Mesodermal cell (in vitro differentiated cells): ENCODE results near the gene NECTIN2.
"Not testable (repeated sequence)": the region's sequence is repeated elsewhere in the genome, so short reads cannot be mapped to it uniquely, and the experiment has no call there.

Experiments
- H3K27ac ChIP-seq: 2 replicates; pipeline ENCODE4 v1.7.0; 2013; ENCODE audit warnings: mild to moderate bottlenecking, low read depth, low read length, moderate library complexity; ENCODE audit not compliant: severe bottlenecking
- H3K36me3 ChIP-seq: 2 replicates; pipeline ENCODE4 v1.7.1; 2013; ENCODE audit warnings: mild to moderate bottlenecking, low read length, moderate library complexity; ENCODE audit not compliant: control insufficient read depth, insufficient read depth
- H3K4me1 ChIP-seq: one replicate; pipeline ENCODE4 v1.7.1; 2013; ENCODE audit warnings: mild to moderate bottlenecking, low read length; ENCODE audit not compliant: insufficient read depth, control insufficient read depth, poor library complexity, severe bottlenecking
- H3K4me3 ChIP-seq: 2 replicates; pipeline ENCODE4 v1.7.0; 2013; ENCODE audit warnings: low read length, control low read depth, mild to moderate bottlenecking; ENCODE audit not compliant: insufficient read depth, poor library complexity, severe bottlenecking; ENCODE audit errors: extremely low read depth
- H3K9me3 ChIP-seq: 2 replicates; pipeline ENCODE4 v1.7.1; 2013; ENCODE audit warnings: mild to moderate bottlenecking, low read length, moderate library complexity; ENCODE audit not compliant: control insufficient read depth
- WGBS, 2 experiments: methylation state at CpG; one replicate each; pipeline ENCODE4 v1.1.5; 2013; ENCODE audit warnings: missing lambda C conversion rate in 2 of 2; ENCODE audit not compliant: insufficient coverage in 2 of 2; 5-methylcytosine and 5-hydroxymethylcytosine counted together

NECTIN2 gene

DNA sequence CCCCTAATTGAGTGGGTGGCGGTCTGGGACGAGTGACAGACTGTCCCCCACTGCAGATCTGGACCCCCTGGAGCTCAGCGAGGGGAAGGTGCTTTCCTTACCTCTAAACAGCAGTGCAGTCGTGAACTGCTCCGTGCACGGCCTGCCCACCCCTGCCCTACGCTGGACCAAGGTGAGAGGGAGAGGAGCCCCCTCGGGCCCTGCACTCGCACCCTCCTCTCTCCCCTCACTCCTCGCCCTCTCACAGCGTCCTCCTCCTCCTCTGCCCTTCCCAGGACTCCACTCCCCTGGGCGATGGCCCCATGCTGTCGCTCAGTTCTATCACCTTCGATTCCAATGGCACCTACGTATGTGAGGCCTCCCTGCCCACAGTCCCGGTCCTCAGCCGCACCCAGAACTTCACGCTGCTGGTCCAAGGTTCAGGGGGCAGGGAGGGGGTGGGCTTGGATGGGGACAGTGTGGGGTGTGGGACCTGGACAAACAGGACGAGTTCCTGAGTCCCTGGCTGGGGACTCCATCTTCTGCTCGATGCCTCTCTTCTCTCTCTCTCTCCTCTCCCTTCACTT, 27.5 kb upstream of the NECTIN2 start:
- Histone ChIP-seq H3K27ac (no peak overlapping the region), H3K36me3 (no peaks in the 10 kb centered on the region), H3K9me3 (no peaks in the 10 kb centered on the region), H3K4me3 (no peak overlapping the region), H3K4me1 (peaks cover 4% of the 10 kb centered on the region)
- 85 to 91% methylated on average over 10 to 16 of the region's 20 CpGs for WGBS, 2 experiments

GRCh38 chr19:44819246-44819832, 26.8 kb upstream of the NECTIN2 start:
- peaks cover 5% of the 10 kb centered on the region for H3K4me1 ChIP-seq
- no peak overlapping the region for H3K27ac ChIP-seq
- 95 to 98% methylated on average over 24 to 26 of the region's 28 CpGs for WGBS, 2 experiments
- H3K4me3 ChIP-seq: no peak overlapping the region
- no peaks in the 10 kb centered on the region for H3K9me3 ChIP-seq
- no peaks in the 10 kb centered on the region for H3K36me3 ChIP-seq

- Histone ChIP-seq H3K4me3 (no peak overlapping the region), H3K27ac (no peak overlapping the region), H3K4me1 (peaks cover 5% of the 10 kb centered on the region), H3K36me3 (no peaks in the 10 kb centered on the region), H3K9me3 (no peaks in the 10 kb centered on the region)
- WGBS, 2 experiments: 84 to 90% methylated on average over 13 to 18 of the region's 35 CpGs
Observed at GRCh38 chr19:44820648-44821609, 25.2 kb upstream of the NECTIN2 start.

GRCh38 chr19:44822177-44822576, 23.9 kb upstream of the NECTIN2 start:
- Histone ChIP-seq H3K4me3 (no peak overlapping the region), H3K36me3 (no peaks in the 10 kb centered on the region), H3K27ac (no peak overlapping the region), H3K9me3 (no peaks in the 10 kb centered on the region), H3K4me1 (peaks cover 5% of the 10 kb centered on the region)
- 88 to 90% methylated on average over 10 to 11 of the region's 11 CpGs for WGBS, 2 experiments

DNA sequence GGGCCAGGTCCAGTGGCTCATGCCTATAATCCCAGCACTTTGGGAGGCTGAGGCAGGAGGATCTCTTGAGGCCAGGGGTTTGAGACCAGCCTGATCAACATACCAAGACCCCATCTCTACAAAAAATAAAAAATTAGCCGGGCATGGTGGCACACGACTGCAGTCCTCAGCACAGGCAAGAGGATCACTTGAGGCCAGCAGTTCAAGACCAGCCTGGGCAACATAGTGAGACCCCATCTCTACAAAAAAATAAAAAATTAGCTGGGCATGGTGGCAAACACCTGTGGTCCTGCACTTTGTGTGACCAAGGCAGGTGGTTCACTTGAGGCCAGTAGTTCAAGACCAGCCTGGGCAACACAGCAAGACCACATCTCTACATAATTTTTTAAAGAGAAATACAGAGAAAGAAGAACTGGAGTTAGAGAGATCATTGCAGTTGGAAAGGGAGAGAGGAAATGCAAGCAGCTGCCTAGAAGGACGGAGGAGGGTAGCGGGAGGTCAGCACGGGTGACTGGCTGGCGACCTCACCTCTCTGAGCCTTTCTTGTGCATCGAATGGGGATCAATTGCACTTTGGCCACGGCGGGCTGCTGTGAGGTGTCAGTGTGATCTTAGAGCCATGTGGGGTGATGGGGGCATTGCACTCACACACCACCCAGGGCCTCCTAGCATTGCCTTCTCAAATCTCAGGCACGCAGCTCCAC, 23.3 kb upstream of the NECTIN2 start:
- Histone ChIP-seq H3K4me1 (peaks cover 5% of the 10 kb centered on the region), H3K9me3 (no peaks in the 10 kb centered on the region), H3K36me3 (no peaks in the 10 kb centered on the region), H3K4me3 (no peak overlapping the region), H3K27ac (no peak overlapping the region)
- WGBS, 2 experiments: 79 to 83% methylated on average over 6 to 8 of the region's 10 CpGs

DNA sequence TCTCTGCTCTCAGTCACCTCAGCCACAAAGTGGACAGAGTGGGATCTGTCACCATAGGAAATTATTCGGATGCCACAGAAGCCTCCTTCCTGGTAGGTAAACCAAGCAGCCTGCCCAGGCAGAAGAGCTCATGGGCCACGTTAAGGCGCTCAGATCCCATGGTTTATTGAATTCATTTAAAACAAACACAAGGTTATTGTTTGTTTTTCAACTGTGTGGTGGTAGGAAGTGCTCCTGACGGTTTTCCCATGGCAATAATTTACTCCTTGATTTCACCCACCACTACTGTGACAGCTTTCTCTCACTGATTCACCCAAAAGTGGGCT, 22.8 kb upstream of the NECTIN2 start:
- 100% methylated on average over 1 of the region's 4 CpGs for WGBS, 2 experiments
- H3K9me3 ChIP-seq: no peaks in the 10 kb centered on the region

DNA sequence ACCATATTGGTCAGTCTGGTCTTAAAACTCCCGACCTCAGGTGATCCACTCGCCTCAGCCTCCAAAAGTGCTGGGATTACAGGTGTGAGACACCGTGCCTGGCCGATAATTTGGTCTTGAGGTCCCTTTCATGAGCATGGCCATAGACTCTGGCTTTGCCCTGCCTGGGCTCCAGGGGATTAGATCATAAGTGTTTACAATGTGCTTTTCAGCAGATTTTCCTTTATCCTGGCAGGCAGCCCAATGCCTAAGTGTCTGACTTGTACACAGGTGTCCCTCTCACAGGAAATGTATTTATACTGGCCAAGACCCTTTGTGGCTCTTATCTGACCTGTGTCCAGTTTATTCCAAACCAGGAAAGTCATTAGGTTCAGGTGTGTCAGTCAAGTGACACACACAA, 21.3 kb upstream of the NECTIN2 start:
- 92 to 93% methylated on average over 4 of the region's 4 CpGs for WGBS, 2 experiments
- H3K4me1 ChIP-seq: peaks cover 5% of the 10 kb centered on the region

More for the DNA sequence above, 22.8 kb upstream of the NECTIN2 start:
- peaks cover 5% of the 10 kb centered on the region for H3K4me1 ChIP-seq
- H3K36me3 ChIP-seq: no peaks in the 10 kb centered on the region
- no peak overlapping the region for H3K4me3 ChIP-seq
- no peak overlapping the region for H3K27ac ChIP-seq

DNA sequence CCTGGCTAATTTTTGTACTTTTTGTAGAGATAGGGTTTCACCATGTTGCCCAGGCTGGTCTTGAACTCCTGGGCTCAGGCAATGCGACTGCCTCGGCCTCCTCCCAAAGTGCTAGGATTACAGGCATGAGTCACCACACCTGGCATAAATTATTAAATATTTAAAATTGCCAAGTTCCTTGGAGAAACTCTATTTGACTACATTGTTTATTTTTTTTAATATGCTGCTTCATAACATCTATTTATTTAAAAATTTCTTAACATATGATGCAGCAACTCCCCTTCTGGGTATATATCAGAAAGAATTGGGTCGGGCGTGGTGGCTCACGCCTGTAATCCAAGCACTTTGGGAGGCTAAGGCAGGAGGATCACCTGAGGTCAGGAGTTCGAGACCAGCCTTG, 13.2 kb upstream of the NECTIN2 start:
- H3K9me3 ChIP-seq, H3K36me3 ChIP-seq, H3K4me1 ChIP-seq, H3K4me3 ChIP-seq, H3K27ac ChIP-seq: not testable (repeated sequence)
- 91 to 100% methylated on average over 2 to 6 of the region's 6 CpGs for WGBS, 2 experiments

More for the DNA sequence above, 21.3 kb upstream of the NECTIN2 start:
- Histone ChIP-seq H3K4me3 (no peak overlapping the region), H3K36me3 (no peaks in the 10 kb centered on the region), H3K27ac (no peak overlapping the region), H3K9me3 (no peaks in the 10 kb centered on the region)

GRCh38 chr19:44834399-44834798, 11.7 kb upstream of the NECTIN2 start:
- not testable (repeated sequence) for H3K36me3 ChIP-seq, H3K9me3 ChIP-seq, H3K27ac ChIP-seq, H3K4me3 ChIP-seq, H3K4me1 ChIP-seq
- 93 to 96% methylated on average over 4 to 6 of the region's 8 CpGs for WGBS, 2 experiments

DNA sequence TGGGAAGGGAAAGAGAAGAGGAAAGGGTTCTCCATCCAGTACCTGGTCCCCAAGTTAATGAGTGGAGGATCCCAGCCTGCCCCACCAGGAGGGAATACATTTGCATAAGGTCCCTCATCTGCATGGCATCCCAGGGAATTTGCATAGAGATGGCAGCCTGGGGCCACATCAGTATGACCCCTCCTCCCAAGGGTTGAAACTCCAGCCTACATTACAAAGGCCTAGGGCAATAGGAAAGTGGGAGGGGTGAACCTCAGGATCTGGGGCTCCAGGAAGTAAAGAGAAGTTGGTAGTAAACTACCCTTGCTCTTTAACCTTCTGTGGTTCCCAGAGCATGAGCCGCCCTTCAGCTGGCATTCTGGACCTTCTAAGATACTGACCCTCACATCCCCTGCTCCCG, 6.8 kb upstream of the NECTIN2 start:
- Histone ChIP-seq H3K9me3 (no peaks in the 10 kb centered on the region), H3K4me3 (no peak overlapping the region), H3K36me3 (no peaks in the 10 kb centered on the region), H3K27ac (no peak overlapping the region), H3K4me1 (no peaks in the 10 kb centered on the region)
- 79 to 90% methylated on average over 2 of the region's 2 CpGs for WGBS, 2 experiments
